NCI-H1694 treated with DMSO at 0.1 percent for 48 hours (cell line): ENCODE measurements around the gene PLEKHN1.

Experiments
- DNase-seq: peaks from one replicate; lab custom pipeline; 2025; lab: John Stamatoyannopoulos, UW

Gene PLEKHN1

DNA sequence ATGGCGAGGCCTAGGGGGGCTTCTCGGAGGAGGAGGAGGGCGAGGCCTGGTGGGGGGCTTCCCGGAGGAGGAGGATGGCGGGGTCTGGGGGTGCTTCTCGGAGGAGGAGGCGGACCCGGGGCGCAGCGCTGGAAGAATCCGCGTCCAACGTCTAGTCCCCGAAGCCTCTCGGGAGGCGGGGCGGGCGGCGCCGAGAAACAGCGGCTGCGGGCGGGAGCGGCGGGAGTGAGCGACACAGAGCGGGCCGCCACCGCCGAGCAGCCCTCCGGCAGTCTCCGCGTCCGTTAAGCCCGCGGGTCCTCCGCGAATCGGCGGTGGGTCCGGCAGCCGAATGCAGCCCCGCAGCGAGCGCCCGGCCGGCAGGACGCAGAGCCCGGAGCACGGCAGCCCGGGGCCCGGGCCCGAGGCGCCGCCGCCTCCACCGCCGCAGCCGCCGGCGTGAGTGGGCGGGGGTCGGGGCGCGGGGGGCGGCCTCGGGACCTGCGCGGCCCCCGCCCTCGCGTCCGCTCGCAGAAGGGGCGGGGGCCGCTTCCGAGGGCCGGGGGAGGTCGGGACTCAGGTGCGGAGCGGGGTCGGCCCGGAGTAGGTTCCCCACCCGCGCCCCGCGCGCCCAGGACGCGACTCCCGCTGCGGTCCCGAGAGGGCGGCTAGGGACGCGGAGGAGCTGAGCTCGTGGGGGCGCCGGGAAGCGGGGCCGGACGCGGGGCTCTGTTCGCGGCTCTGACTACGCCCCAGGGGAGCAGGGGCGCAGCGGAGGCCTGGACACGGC, 5.7 kb upstream of the PLEKHN1 start, which contains the start of gene KLHL17:
KLHL17 (plus strand) TSS at position 222 of the 769 bp plus-strand sequence; CDS start at position 332, 110 bp downstream.
- DNase-seq, result no peak

DNA sequence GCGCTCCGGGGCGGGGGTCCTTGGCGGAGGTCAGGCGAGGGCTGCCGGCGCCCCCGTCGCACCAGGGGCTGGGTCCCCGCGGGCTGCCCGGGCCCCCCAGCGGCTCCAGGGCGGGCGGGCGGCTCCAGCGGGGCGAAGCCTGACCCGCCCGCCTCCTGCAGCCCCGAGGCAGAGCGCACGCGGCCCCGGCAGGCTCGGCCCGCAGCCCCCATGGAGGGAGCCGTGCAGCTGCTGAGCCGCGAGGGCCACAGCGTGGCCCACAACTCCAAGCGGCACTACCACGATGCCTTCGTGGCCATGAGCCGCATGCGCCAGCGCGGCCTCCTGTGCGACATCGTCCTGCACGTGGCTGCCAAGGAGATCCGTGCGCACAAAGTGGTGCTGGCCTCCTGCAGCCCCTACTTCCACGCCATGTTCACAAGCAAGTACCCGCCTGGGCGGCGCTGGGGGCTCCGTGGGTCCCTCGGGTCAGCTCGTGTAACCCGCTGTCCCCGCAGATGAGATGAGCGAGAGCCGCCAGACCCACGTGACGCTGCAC, 5.1 kb upstream of the PLEKHN1 start:
- DNase-seq, result no peak

DNA sequence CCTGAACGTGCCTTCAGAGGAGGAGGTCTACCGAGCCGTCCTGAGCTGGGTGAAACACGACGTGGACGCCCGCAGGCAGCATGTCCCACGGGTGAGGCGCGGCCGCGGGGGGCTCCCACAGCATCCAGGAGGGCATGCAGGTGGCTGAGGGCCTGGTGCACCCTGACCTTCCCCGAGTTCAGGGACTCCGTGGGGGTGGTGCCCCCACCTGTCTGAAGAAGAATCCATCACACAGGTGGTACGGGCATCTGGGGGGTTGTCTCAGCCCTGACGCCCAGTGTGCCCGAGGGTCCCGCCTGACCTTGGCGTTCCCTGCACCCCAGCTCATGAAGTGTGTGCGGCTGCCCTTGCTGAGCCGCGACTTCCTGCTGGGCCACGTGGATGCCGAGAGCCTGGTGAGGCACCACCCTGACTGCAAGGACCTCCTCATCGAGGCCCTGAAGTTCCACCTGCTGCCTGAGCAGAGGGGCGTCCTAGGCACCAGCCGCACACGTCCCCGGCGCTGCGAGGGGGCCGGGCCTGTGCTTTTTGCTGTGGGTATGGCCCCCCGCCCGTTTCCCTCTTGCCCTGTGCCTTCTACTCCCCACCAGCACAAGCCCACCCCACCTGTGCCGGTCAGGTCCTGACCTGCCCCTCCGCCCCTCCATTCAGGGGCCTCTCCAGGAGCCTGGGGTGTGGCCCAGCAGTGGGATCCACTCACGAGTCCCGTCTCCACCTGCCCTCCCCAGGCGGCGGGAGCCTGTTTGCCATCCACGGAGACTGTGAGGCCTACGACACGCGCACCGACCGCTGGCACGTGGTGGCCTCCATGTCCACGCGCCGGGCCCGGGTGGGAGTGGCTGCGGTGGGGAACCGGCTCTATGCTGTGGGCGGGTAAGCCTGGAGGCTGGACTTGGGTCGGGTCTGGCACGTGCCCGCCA, 3.6 kb upstream of the PLEKHN1 start:
- no peak for DNase-seq

DNA sequence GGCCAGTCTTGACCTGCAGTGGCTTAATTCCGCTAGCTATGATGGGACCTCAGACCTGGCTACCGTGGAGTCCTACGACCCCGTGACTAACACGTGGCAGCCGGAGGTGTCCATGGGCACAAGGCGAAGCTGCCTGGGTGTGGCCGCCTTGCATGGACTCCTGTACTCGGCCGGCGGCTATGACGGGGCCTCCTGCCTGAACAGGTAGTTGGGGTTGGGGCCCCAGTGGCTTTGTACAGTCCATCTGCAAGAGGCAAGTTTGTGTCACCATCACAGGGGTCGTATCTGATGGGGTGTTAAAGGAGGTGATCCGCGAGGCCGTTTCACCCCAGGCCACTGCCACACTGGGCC, 3.0 kb upstream of the PLEKHN1 start:
- no peak for DNase-seq

DNA sequence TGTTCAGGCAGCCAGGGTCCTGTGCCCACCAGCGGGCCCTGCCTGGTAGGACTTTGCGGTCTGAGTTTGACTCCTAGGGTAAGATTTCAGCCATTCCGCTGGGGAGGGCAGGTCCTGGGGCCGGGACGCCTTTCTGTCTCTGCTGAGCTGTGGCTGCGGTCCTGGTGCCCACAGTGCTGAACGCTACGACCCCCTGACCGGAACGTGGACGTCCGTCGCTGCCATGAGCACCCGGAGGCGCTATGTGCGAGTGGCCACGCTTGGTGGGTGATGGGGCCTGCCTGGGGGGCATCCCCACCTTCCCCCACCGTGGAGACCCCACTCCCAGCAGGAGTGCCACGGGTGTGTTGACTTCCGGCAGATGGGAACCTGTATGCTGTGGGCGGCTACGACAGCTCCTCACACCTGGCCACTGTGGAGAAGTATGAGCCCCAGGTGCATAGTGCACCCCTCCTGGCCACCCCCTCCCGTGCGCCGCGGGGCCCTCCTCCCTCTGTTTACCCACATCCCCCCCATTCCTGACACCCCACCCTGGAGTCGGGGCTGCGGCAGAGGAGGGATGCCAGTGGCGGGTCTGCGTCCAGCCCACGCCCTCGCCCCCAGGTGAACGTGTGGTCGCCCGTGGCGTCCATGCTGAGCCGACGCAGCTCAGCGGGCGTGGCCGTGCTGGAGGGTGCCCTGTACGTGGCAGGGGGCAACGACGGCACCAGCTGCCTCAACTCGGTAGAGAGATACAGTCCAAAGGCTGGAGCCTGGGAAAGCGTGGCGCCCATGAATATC, 2.3 kb upstream of the PLEKHN1 start:
- no peak for DNase-seq

DNA sequence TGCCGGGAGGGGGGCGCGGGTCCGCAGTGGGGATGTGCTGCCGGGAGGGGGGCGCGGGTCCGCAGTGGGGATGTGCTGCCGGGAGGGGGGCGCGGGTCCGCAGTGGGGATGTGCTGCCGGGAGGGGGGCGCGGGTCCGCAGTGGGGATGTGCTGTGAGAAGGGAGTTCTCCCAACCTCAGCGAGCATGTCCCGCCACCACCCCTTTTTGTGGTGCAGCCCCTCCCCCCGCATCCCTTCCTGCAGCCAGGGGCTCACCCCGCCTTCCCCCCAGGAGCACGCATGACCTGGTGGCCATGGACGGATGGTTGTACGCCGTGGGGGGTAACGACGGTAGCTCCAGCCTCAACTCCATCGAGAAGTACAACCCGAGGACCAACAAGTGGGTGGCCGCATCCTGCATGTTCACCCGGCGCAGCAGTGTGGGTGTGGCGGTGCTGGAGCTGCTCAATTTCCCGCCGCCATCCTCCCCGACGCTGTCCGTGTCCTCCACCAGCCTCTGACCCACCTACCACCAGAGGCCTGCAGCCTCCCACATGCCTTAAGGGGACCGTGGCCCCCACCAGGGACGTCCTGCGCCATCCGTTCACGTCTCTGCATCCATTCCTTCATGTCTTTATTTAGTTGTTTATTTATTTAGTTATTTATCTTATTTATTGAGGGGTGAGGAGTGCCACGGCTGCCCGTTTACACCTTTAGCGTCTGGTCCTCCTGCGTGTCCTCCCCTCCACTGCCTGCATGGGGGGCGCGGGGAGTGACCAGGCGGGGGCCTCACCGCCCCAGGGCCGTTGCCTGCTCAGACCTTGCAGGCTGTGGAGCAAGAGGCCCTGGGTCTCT, 1.4 kb upstream of the PLEKHN1 start:
- DNase-seq, result no peak

DNA sequence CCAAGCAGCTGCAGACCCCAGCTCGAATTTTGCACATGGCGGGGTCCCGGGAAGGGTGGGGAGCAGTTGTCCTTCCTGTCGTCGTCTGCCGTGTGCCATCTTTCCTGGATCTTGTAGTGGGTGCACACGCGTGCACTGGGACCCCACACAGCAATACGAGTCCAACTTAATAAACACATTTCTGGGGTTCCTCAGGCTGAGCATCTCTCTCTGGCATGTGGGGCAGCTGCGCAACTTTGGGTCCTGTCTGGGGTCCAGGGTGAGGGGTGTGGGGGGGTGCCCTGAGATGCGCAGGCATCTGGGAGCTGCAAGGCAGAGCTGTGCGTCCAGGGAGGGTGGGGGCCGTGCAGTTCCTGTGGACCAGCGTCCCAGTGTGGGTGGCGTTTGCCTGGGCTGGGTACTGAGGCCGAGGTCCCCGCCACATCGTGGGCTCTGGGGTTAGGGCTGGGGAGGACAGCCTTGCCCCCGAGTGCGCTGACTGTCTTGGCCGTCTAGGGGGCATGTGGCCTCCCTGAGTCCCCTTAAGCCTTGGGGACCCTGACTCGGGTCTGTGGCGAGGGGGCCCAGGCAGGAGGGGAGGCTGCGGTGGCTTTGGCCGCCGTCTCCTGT, 652 bp upstream of the PLEKHN1 start:
- DNase-seq, result no peak

DNA sequence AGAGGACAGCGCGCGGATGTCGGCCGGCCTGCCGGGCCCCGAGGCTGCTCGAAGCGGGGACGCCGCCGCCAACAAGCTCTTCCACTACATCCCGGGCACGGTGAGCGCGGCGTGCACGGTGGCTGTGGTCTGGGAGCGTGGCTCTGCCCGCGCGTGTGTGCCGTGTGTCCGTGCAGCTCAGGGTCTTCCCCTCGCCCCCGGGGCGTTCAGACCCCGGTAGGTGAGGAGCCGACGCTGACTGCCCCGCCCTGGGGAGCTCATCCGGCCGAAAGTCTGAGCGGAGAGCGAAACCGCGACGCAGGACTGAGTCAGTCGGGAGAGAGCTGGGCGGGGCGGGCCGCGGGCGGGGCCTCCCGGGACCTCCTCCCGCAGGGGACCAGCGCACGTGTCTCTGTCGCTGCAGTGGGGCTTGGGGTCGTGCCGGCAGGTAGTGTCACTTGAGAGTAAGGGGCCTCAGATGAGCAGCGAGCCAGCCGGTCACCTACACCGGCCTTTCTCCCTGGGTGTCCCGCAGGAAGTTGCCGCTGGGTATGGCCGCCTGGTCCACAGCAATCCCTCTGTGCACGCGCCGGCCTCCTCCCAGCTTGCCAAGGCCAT, 520 bp downstream of the PLEKHN1 start:
- DNase-seq, result no peak

DNA sequence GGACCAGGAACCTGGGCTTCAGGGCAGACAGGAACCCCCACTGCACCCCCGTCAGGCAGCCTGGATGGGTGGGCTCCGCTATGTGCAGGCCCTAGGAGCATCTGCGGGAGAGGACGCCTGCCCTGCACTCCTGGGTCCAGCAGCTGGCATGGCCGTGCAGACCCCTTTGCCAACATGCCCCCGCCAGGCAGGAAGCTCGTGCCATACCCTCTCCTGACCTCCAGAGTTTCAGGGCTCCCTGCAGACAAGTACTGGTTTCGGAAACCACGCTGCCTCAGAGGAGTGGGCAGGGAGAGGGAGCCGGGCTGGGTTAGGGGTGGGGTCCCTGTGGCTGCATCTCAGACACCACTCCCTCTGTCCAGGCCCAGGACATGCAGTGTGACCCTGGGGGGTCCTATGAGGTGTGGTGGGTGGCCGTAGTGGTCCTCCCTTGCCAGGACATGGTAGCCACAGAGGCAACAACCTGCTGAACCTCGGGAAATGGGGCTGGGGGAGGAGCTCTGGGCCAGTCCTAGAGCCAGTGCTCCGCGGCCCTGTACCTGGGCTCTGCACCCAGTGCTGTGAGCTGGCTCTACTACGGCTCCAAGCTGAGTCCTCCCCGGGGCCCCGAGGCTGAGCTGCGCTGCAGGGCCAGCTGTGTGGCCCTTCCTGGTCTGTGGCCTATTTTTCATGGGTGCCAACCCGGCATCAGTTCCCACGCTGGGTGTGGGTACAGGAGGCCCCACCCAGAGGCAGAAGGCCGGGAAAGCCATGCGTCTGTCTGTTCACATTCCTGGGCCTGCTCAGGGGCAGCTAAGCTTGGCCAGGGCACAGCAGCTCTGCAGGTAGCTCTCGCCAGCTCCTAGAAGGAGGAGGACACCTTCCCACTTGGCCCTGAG, 1.4 kb downstream of the PLEKHN1 start:
- DNase-seq, result no peak

DNA sequence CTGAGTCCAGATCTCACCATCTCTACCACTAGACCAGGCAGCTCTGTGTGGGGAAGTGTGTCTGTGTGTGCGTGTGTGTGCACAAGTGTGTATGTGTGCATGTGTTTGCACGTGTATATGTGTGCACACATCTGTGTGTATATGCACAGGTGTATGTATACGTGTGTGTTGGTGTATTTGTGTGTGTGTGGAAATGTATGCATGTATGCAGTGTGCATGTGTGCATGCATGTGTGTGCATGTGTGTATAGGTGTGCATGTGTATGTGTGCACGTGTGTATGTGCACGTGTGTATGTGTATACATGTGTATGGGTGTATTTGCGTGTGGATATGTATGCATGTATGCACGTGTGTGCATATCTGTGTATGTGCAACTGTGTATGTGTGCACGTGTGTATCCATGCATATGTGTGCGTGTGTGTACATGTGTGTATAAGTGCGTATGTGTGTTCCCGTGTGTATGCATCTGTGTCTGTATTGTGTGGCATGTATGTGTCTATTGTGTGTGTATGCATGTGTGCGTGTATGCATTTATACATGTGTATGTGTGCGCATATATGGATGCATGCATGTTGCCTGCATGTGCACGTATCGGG, 3.1 kb downstream of the PLEKHN1 start:
- DNase-seq, result no peak

DNA sequence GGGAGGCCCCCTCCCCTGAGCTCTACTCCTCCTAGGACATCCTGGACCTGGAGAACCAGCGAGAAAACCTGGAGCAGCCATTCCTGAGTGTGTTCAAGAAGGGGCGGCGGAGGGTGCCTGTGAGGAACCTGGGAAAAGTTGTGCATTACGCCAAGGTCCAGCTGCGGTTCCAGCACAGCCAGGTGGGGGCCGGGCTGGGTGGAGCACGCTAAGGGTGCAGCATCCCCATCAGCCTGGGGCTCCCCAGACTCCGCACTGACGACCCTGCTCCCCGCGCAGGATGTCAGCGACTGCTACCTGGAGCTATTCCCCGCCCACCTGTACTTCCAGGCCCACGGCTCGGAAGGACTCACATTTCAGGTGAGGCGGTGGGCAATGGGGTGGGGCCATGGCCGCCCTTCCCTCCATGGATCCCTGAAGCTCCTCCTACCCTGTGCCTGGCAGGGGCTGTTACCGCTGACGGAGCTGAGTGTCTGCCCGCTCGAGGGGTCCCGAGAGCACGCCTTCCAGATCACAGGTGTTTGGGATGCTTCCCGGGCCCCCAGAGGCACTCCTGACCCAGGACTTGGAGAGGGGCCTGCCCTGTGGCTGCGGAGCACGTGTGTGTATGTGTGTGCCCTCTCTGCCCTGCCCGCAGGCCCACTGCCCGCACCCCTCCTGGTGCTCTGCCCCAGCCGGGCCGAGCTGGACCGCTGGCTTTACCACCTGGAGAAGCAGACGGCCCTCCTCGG, 4.1 kb downstream of the PLEKHN1 start:
- DNase-seq, result no peak

DNA sequence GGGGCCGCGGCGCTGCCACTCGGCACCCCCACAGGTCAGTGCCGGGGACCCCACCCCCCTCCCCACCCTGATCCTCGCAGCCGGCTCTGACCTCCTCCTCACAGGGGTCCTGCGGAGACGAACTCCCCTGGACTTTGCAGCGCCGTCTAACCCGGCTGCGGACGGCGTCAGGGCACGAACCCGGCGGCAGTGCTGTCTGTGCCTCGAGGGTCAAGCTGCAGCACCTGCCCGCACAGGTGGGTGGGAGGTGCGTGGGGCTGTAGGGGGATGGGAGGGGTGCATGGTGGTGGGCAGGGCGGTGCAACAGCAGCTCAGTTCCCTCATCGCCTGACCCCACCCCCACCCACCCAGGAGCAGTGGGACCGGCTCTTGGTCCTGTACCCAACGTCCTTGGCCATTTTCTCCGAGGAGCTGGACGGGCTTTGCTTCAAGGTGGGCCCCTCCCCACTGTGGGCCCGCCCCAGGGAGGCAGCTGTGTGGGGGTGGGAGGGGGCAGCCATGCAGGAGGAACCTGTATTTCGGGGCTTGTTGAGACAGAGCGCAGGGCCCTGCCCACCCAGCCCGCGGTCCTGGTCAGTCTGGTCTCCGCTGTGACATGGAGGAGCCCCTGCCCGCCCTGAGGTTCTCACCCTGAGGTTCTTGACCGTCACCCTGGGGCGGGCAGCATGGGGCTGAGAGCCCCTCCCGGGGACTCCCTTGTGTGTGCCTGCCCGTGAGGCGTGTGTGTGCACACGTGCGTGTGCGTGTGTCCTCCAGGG, 4.9 kb downstream of the PLEKHN1 start:
- no peak for DNase-seq

DNA sequence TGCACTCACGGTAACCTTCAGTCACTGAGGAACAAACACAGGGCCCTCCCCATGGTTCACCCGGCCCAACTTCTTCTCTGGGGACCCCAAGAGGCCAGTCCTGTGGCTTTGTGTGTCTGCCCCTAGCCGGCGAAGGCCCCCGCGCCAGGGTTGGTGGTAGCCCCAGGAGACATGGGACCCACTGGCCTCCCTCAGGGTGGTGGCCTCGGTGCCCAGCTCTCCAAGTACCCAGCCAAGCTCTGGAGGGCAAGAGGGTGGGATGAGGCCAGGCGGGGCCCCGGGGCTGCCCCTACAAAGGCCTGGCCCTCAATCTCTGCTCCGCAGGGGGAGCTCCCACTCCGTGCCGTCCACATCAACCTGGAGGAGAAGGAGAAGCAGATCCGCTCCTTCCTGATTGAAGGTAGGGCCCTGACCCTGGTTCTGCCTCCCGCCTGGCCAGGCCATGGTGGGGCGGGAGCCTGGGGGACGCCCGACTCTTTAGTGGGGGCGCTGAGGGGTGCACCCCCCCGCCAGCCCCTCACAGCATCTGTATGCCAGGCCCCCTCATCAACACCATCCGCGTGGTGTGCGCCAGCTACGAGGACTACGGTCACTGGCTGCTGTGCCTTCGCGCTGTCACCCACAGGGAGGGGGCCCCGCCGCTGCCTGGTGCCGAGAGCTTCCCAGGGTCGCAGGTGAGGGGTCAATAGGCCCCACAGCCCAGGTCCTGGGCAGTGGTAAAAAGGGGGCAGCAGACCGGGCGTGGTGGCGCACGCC, 5.6 kb downstream of the PLEKHN1 start:
- no peak for DNase-seq

DNA sequence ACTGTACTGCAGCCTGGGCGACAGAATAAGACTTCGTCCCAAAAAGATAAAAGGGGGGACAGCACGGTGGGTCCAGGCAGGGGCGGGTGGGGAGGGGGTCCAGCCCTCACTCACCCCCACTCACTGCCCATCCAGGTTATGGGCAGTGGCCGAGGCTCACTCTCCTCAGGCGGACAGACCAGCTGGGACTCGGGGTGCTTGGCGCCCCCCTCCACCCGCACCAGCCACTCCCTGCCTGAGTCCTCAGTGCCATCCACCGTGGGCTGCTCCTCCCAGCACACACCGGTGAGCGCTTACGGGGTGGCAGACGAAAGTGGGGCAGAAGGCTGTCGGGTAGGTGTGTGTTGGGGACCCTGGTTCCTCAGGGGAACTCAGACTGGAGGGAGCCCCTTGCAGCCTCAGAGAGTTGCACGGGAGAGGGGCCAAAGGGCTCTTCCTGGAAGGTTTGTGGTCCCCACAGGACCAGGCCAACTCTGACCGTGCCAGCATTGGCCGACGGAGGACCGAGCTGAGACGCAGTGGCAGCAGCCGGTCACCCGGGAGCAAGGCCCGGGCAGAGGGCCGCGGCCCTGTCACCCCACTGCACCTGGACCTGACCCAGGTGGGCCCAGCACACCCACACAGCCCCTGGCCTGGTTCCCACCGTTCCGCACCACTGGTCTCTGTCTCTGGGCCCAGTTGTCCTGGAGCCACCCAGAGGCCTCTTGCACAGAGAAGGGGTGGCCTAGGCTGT, 6.6 kb downstream of the PLEKHN1 start:
- DNase-seq, result no peak

DNA sequence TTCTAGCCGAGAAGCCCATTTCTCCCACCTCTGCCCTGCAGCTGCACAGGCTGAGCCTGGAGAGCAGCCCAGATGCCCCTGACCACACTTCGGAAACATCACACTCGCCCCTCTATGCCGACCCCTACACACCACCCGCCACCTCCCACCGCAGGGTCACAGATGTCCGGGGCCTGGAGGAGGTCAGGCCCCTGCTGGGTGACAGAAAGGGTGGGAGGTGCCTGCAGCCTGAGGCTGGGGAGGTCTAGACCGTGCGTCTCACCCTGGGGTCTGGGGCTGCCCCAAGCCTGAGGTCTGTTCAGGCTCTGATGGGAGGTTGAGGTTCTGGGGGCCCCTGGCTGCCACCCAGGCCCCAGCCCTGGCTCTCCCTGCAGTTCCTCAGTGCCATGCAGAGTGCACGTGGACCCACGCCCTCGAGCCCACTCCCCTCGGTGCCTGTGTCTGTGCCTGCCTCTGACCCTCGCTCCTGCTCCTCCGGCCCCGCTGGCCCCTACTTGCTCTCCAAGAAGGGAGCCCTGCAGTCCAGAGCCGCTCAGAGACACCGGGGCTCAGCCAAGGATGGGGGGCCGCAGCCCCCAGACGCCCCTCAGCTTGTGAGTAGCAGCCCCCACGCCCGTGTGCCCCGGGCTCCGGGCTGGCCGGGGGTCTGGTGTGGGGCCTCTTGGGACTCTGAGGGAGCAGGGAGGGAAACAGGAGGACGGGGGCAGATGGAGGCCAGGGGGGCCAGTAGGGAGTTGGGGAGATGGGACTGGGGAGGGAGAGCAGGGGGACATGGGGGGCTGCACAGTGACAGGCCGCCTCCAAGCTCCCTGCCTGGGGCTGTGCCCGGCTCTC, 7.4 kb downstream of the PLEKHN1 start:
- no peak for DNase-seq
